Mesendoderm (in vitro differentiated cells): ENCODE data around the gene KHK.

ENCODE experiments used
- DNase-seq: peaks from one replicate; pipeline ENCODE4 v3.0.0; 2013
- H2AK5ac ChIP-seq: 2 replicates; pipeline ENCODE4 v1.6.1; 2013; ENCODE audit warnings: low read length, inconsistent platforms
- H2BK120ac ChIP-seq: 2 replicates; pipeline ENCODE4 v1.6.1; 2013; ENCODE audit warnings: low read depth, mild to moderate bottlenecking, low read length, moderate library complexity, mixed read lengths
- H2BK15ac ChIP-seq: replicated peaks from 2 replicates; pipeline ENCODE4 v1.6.1; 2013; ENCODE audit warnings: low read depth, mild to moderate bottlenecking, moderate library complexity
- H2BK5ac ChIP-seq: 2 replicates; pipeline ENCODE4 v1.6.1; 2013; ENCODE audit warnings: low read length, inconsistent platforms
- H3K18ac ChIP-seq: 2 replicates; pipeline ENCODE4 v1.6.1; 2013; ENCODE audit warnings: mild to moderate bottlenecking, low read length, mixed read lengths
- H3K23ac ChIP-seq: one replicate; pipeline ENCODE4 v1.6.1; 2013; ENCODE audit warnings: low read length
- H3K27ac ChIP-seq: 2 replicates; pipeline ENCODE4 v1.5.1; 2013; ENCODE audit warnings: low read depth, mild to moderate bottlenecking, inconsistent platforms, low read length, moderate library complexity
- H3K27me3 ChIP-seq: 2 replicates; pipeline ENCODE4 v1.6.1; 2013; ENCODE audit warnings: low read length, control low read depth, mild to moderate bottlenecking, inconsistent platforms; ENCODE audit not compliant: insufficient read depth, poor library complexity
- H3K36me3 ChIP-seq: 2 replicates; pipeline ENCODE4 v1.6.1; 2013; ENCODE audit warnings: low read length, inconsistent platforms; ENCODE audit not compliant: control insufficient read depth, insufficient read depth
- H3K4ac ChIP-seq: one replicate; pipeline ENCODE4 v1.6.1; 2013; ENCODE audit warnings: low read depth, mild to moderate bottlenecking, low read length, moderate library complexity
- H3K4me1 ChIP-seq: 2 replicates; pipeline ENCODE4 v1.6.1; 2013; ENCODE audit warnings: low read depth, low read length, inconsistent platforms; ENCODE audit not compliant: control insufficient read depth
- H3K4me2 ChIP-seq: 2 replicates; pipeline ENCODE4 v1.6.1; 2013; ENCODE audit warnings: low read length
- H3K4me3 ChIP-seq: 2 replicates; pipeline ENCODE4 v1.5.1; 2013; ENCODE audit warnings: mild to moderate bottlenecking, low read length
- H3K56ac ChIP-seq: one replicate; pipeline ENCODE4 v1.6.1; 2013; ENCODE audit warnings: low read length
- H3K79me1 ChIP-seq: 2 replicates; pipeline ENCODE4 v1.6.1; 2013; ENCODE audit warnings: low read length, inconsistent platforms
- H3K79me2 ChIP-seq: 2 replicates; pipeline ENCODE4 v1.6.1; 2013; ENCODE audit warnings: mild to moderate bottlenecking, low read length; ENCODE audit not compliant: control insufficient read depth, insufficient read depth
- H3K9ac ChIP-seq: 2 replicates; pipeline ENCODE4 v1.6.1; 2013; ENCODE audit warnings: low read length, inconsistent platforms
- H4K5ac ChIP-seq: one replicate; pipeline ENCODE4 v1.6.1; 2013; ENCODE audit warnings: low read length
- H4K8ac ChIP-seq: one replicate; pipeline ENCODE4 v1.6.1; 2013; ENCODE audit warnings: low read depth, mild to moderate bottlenecking, control low read depth, low read length, moderate library complexity
- WGBS: extraction: QIAGEN DNeasy Blood & Tissue Kit; methylation state at CpG from one replicate; pipeline ENCODE4 v1.1.7; 2013; ENCODE audit warnings: low lambda C conversion rate, missing lambda C conversion rate; ENCODE audit not compliant: insufficient coverage; ENCODE audit errors: extremely low coverage; 5-methylcytosine and 5-hydroxymethylcytosine counted together

Gene KHK

DNA sequence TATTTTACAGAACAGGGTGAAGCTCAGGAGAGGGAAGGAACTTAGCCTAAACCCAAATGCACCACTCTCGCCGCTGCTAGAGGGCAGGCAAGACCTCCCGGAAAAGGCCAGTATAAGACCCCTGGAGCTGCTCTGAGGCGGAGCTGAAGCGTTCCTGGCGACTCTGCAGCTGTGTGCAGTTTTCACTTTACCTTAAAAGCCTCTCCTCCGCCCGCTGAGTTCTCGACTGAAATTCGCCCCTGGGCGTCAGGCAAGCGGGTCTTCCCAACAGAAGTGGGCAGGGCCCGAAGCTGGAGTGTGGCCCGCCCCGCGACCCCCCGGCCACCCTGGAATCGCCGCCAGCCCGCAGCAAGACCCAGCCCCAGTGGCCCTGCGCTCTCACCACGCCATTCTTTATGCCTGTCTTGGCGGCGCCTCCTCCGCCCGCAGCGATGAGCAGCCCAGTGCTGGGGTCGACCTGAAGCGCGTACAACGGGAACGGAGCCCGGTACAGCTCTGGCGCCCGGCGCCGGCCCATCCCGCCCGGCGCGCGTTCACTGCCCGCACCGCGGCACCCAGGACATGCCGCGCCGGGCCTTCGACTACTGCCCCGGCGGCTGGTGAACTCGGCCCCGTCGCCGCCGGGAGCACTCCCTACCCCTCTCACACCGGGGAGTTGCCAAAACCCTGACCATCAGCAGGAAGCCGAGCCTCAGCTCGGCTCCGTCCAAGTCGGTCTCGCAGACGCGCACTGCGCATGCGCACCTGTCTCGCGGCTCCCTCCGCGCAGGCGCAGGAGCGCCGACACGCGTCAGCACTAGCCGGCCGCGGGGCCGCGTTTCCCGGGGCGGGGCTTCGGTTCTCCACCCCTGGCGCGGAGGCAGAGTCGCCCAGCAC lies 47.6 kb downstream of the KHK start, which contains the start of gene PREB:
Gene PREB (minus strand): TSS at position 732 of the 876 bp plus-strand sequence. CDS start 215 bp downstream, at position 517.
- H3K56ac ChIP-seq, result peak within 1 kb of the TSS; percentile 89
- H3K18ac ChIP-seq, result peak within 1 kb of the TSS; percentile 44
- H3K4ac ChIP-seq, result no peak within 1 kb of the TSS
- DNase-seq, result peak; percentile 97
- H3K27me3 ChIP-seq, result no peaks in the 10 kb centered on the region
- H3K23ac ChIP-seq, result no peak within 1 kb of the TSS
- H3K4me3 ChIP-seq, result peak within 1 kb of the TSS; percentile 69
- H3K79me1 ChIP-seq, result peaks cover 10% of the 10 kb centered on the region
- H2AK5ac ChIP-seq, result no peak within 1 kb of the TSS
- H2BK120ac ChIP-seq, result no peak within 1 kb of the TSS
- H4K5ac ChIP-seq, result no peak within 1 kb of the TSS
- no peak within 1 kb of the TSS for H2BK5ac ChIP-seq
- H3K4me1 ChIP-seq, result peaks cover 6% of the 10 kb centered on the region
- H3K27ac ChIP-seq, result peak within 1 kb of the TSS; percentile 10
- H3K79me2 ChIP-seq, result peaks cover 11% of the 10 kb centered on the region
- peak within 1 kb of the TSS; percentile 93 for H3K4me2 ChIP-seq
- peaks cover 8% of the 10 kb centered on the region for H3K36me3 ChIP-seq
- H2BK15ac ChIP-seq, result no peak within 1 kb of the TSS
- peak within 1 kb of the TSS; percentile 85 for H3K9ac ChIP-seq
- no peak within 1 kb of the TSS for H4K8ac ChIP-seq
- no CpG with 5 or more reads among the region's 86 CpGs for WGBS

DNA sequence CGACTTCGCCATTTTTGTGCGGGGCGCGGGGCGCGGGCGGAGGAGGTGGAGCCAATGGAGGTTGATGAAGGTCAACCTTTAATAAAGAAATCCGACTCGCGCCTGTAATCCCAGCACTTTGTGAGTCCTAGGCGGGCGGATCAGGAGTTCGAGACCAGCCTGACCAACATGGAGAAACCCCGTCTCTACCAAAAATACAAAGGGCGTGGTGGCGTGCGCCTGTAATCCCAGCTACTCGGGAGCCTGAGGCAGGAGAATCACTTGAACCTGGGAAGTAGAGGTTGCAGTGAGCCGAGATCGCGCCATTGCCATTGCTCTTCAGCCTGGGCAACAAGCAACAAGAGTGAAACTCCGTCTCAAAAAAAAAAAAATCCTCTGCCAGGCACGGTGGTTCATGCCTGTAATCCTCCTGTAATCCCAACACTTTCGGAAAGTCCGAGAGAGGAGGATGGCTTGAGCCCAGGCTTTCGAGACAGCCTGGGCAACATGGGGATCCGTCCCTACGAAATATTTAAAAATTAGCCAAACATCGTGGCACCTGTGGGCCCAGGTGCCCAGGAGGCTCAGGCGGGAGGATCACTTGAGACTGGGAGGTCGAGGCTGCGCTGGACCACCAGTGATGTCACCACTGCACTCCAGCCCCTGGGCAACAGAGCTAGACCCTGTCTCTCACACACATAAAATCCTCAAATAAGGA lies 48.4 kb downstream of the KHK start:
- Histone ChIP-seq H3K9ac (peak overlapping the region; percentile 49), H3K27me3 (no peaks in the 10 kb centered on the region), H3K4me3 (no peak overlapping the region), H3K23ac (no peak overlapping the region), H3K36me3 (peaks cover 8% of the 10 kb centered on the region), H4K5ac (no peak overlapping the region), H3K4me1 (peaks cover 6% of the 10 kb centered on the region), H4K8ac (no peak overlapping the region), H2BK120ac (no peak overlapping the region), H3K79me2 (peaks cover 11% of the 10 kb centered on the region), H3K4ac (no peak overlapping the region), H2BK15ac (no peak overlapping the region), H3K4me2 (no peak overlapping the region), H3K56ac (peak overlapping the region; percentile 76), H2BK5ac (no peak overlapping the region), H3K27ac (no peak overlapping the region), H3K18ac (no peak overlapping the region), H2AK5ac (no peak overlapping the region), H3K79me1 (peaks cover 10% of the 10 kb centered on the region)
- DNase-seq, result no peak
- no CpG with 5 or more reads among the region's 33 CpGs for WGBS

DNA sequence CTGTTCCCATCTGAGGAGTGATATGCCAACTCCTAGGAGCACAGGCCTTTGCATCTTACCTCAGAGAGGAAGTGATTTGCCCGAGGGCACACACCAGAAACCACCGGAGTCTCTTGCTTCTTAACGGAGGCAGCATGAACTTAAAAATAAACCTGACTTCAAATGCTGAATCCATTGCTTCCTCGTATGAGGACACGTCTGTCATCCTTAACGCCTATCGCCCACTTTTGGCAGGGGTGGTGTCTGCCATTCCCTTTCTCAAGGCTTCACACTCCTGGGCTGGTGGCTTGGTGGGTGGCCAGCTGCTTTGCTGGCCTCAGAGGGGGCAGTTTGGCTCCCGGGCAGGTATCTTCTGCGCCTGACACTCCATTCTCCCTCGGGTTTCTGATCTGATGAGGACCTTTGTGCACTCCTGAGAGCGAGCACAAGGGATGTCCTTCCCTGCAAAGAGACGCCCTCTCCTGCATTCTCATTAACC lies 48.9 kb downstream of the KHK start:
- WGBS, result no CpG with 5 or more reads among the region's 12 CpGs
- no peak overlapping the region for H3K18ac ChIP-seq
- peaks cover 11% of the 10 kb centered on the region for H3K79me2 ChIP-seq

DNA sequence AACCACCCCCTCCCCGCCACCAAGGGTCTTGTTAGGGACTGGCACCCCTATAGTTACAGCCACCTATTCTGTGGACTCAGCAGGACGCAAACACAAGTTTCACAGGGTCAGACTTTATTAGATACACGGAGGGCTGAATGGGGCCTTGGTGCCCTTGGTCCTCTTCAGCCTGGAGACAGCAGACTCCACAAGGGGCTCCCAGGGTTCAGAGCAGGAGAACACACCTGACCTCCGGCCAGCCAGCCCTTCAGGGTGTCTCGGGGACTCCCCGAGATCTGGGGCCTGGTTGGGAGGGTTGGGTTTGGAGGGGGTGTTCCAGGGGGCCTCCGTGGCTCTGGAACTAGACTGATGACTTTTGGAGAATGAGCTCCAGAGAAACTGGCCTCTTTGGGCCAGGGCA lies 50.2 kb downstream of the KHK start:
- no peak overlapping the region for H3K56ac ChIP-seq
- no peak overlapping the region for H3K18ac ChIP-seq
- H2BK5ac ChIP-seq, result no peak overlapping the region
- H3K36me3 ChIP-seq, result peaks cover 5% of the 10 kb centered on the region
- H3K79me2 ChIP-seq, result peaks cover 11% of the 10 kb centered on the region
- no peak overlapping the region for H4K5ac ChIP-seq
- H2BK15ac ChIP-seq, result no peak overlapping the region
- H3K9ac ChIP-seq, result no peak overlapping the region
- DNase-seq, result no peak
- H3K23ac ChIP-seq, result no peak overlapping the region
- peaks cover 10% of the 10 kb centered on the region for H3K79me1 ChIP-seq
- no peak overlapping the region for H3K4me3 ChIP-seq
- no peak overlapping the region for H2BK120ac ChIP-seq
- peaks cover 6% of the 10 kb centered on the region for H3K4me1 ChIP-seq
- no CpG with 5 or more reads among the region's 7 CpGs for WGBS
- no peak overlapping the region for H3K4me2 ChIP-seq
- no peak overlapping the region for H4K8ac ChIP-seq
- no peak overlapping the region for H2AK5ac ChIP-seq
- H3K27me3 ChIP-seq, result no peaks in the 10 kb centered on the region
- H3K4ac ChIP-seq, result no peak overlapping the region
- no peak overlapping the region for H3K27ac ChIP-seq

More for the DNA sequence above, 48.9 kb downstream of the KHK start:
- Histone ChIP-seq H3K56ac (no peak overlapping the region), H3K9ac (no peak overlapping the region), H3K79me1 (peaks cover 10% of the 10 kb centered on the region), H2BK15ac (no peak overlapping the region), H3K4me1 (peaks cover 6% of the 10 kb centered on the region), H3K27me3 (no peaks in the 10 kb centered on the region), H3K4ac (no peak overlapping the region), H4K5ac (no peak overlapping the region), H3K36me3 (peaks cover 8% of the 10 kb centered on the region), H2BK5ac (no peak overlapping the region), H2BK120ac (no peak overlapping the region), H3K4me3 (no peak overlapping the region), H3K23ac (no peak overlapping the region), H4K8ac (no peak overlapping the region), H3K4me2 (no peak overlapping the region), H2AK5ac (no peak overlapping the region), H3K27ac (no peak overlapping the region)
- no peak for DNase-seq

DNA sequence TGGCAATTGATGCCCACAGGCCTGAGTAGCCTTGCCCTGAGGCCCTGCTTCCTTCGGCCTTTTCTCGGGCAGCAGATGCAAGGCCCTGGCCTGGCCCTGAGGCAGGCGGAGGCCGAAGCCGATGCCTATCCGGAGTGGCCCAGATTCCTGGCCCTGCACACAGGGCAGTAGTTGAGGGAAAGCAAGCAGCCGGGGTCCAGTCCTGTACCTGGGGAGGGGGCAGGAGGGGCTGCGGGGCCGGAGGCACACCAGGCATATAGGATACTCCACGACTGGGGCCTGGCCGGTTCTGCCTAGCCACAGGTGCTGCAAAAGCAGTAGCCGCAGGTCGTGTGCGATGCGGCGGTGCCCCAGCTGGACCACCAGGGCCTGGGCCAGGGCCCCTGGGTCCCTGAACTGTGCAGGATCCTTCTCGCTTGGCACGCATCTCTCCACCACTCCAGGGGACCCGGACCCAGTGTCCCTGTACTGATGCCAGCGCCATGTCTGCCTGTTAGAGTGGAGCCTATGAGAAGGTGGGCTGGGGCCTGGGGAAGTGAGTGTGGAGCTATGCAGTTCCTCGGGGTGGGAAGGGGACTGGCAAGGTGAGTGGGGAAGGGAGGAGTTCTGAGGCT lies 50.9 kb downstream of the KHK start:
- Histone ChIP-seq H3K9ac (no peak overlapping the region), H3K4me1 (peaks cover 6% of the 10 kb centered on the region), H2AK5ac (no peak overlapping the region), H3K18ac (no peak overlapping the region), H3K56ac (no peak overlapping the region), H3K23ac (no peak overlapping the region), H3K4me3 (no peak overlapping the region), H3K79me2 (peaks cover 11% of the 10 kb centered on the region), H4K8ac (no peak overlapping the region), H3K4me2 (no peak overlapping the region), H2BK5ac (no peak overlapping the region), H3K27ac (no peak overlapping the region), H3K79me1 (peaks cover 10% of the 10 kb centered on the region), H2BK15ac (no peak overlapping the region), H3K4ac (no peak overlapping the region), H3K27me3 (no peaks in the 10 kb centered on the region), H4K5ac (no peak overlapping the region), H3K36me3 (peaks cover 4% of the 10 kb centered on the region), H2BK120ac (no peak overlapping the region)
- DNase-seq, result no peak
- WGBS, result no CpG with 5 or more reads among the region's 21 CpGs
